Thyroid gland (tissue), 4 donors: ENCODE results near the gene LSM14B. TPM values are rescaled to one million over a fixed set of nuclear protein-coding genes. Genes with fewer than 3 reads are reported as not detected.

Source experiments
- DNase-seq, 2 donors: peaks; one replicate each; pipeline ENCODE4 v3.0.0-alpha.2; 2019
- H3K27ac ChIP-seq, 3 donors: fragments of 200-600 bp; sonication (generic); 1 replicate in 2 of 3; 2 replicates in 1 of 3; pipeline ENCODE4 v1.5.1; 2016 to 2019; ENCODE audit warnings: mild to moderate bottlenecking in 1 of 3, moderate library complexity in 1 of 3
- H3K27me3 ChIP-seq: fragments of 200-600 bp; sonication (generic); one replicate; pipeline ENCODE4 v1.5.1; 2019
- H3K36me3 ChIP-seq, 2 donors: fragments of 200-600 bp; sonication (generic); one replicate each; pipeline ENCODE4 v1.5.1; 2016 to 2019
- H3K4me1 ChIP-seq, 2 donors: fragments of 200-600 bp; sonication (generic); one replicate each; pipeline ENCODE4 v1.5.1; 2017 to 2019
- H3K4me3 ChIP-seq, 3 donors: fragments of 200-600 bp; sonication (generic); replicated peaks in 1 of 3; 1 replicate in 2 of 3; 2 replicates in 1 of 3; pipeline ENCODE4 v1.5.1; 2016; ENCODE audit warnings: mild to moderate bottlenecking in 1 of 3
- H3K9me3 ChIP-seq: fragments of 200-600 bp; sonication (generic); one replicate; pipeline ENCODE4 v1.5.1; 2017
- CTCF ChIP-seq, 6 experiments: fragments of 200-600 bp in 3 of 6; fragments of 450-650 bp in 3 of 6; sonication (generic) in 3 of 6; IDR thresholded peaks; one replicate each; pipeline ENCODE4 v1.5.1; 2016 to 2019; ENCODE audit warnings: antibody characterized with exemption in 6 of 6, mild to moderate bottlenecking in 2 of 6, inconsistent platforms in 1 of 6, moderate library complexity in 1 of 6
- POLR2A ChIP-seq, 2 donors: fragments of 450-650 bp; IDR thresholded peaks; one replicate each; pipeline ENCODE4 v1.6.1; 2017; ENCODE audit warnings: antibody characterized with exemption in 2 of 2, mild to moderate bottlenecking in 2 of 2, moderate library complexity in 1 of 2
- WGBS, 2 donors: methylation state at CpG; one replicate each; pipeline ENCODE4 v1.1.5; 2017; 5-methylcytosine and 5-hydroxymethylcytosine counted together
- intact Hi-C: fragments of 100-400 bp; cut with DNase I; formaldehyde crosslinking; loops from one replicate; pipeline ENCODE4 v1.15.1; 2023
- total RNA-seq, 4 donors: library from RNA; depleted of rRNA; stranded (reverse); fragments of >200 nt; gene quantifications; one replicate each; pipeline ENCODE4 v1.2.3, GENCODE V29; 2016

The LSM14B gene
- total RNA-seq, 4 donors from 2014 or later, result 25.3 to 27.9 (median 25.6) TPM

- no peak for DNase-seq
- 85 to 88% methylated on average over 8 of the region's 8 CpGs for WGBS, 2 donors
- TF ChIP-seq POLR2A (IDR thresholded peaks at IDR 0.05) (no peak), CTCF (IDR thresholded peaks at IDR 0.05) (no peak)
- Histone ChIP-seq H3K36me3 (peaks cover 48 to 63% of the 10 kb centered on the region in 2 donors), H3K27ac (no peak overlapping the region), H3K4me1 (peaks cover 16 to 26% of the 10 kb centered on the region in 2 donors), H3K9me3 (no peaks in the 10 kb centered on the region), H3K4me3 (no peak overlapping the region), H3K27me3 (no peaks in the 10 kb centered on the region)
- intact Hi-C loops, result loop anchor here (5.0 kb wide), 1 partner anchor 125 kb away; no protein-coding TSS in a partner anchor
Observed at GRCh38 chr20:62137478-62138203, 15.4 kb downstream of the LSM14B start.

- Histone ChIP-seq H3K4me1 (peaks cover 16 to 26% of the 10 kb centered on the region in 2 donors), H3K36me3 (peaks cover 45 to 59% of the 10 kb centered on the region in 2 donors), H3K4me3 (no peak overlapping the region), H3K27me3 (no peaks in the 10 kb centered on the region), H3K27ac (no peak overlapping the region), H3K9me3 (no peaks in the 10 kb centered on the region)
- TF ChIP-seq POLR2A (IDR thresholded peaks at IDR 0.05), result no peak
- TF ChIP-seq CTCF (IDR thresholded peaks at IDR 0.05), result no peak
- intact Hi-C loops, result loop anchor here (5.0 kb wide), 1 partner anchor 126 kb away; no protein-coding TSS in a partner anchor
- DNase-seq, result no peak
- 85 to 87% methylated on average over 11 of the region's 11 CpGs for WGBS, 2 donors
Observed at GRCh38 chr20:62138204-62138543, 15.9 kb downstream of the LSM14B start.

- WGBS, 2 donors, result 94 to 96% methylated on average over 10 of the region's 10 CpGs
- peaks cover 42 to 57% of the 10 kb centered on the region in 2 donors for H3K36me3 ChIP-seq
- intact Hi-C loops, result loop anchor here (5.0 kb wide), 1 partner anchor 127 kb away; no protein-coding TSS in a partner anchor
- no peaks in the 10 kb centered on the region for H3K27me3 ChIP-seq
- no peaks in the 10 kb centered on the region for H3K9me3 ChIP-seq
- H3K27ac ChIP-seq, result no peak overlapping the region
- H3K4me3 ChIP-seq, result no peak overlapping the region
- TF ChIP-seq CTCF (IDR thresholded peaks at IDR 0.05), result no peak
- no peak for TF ChIP-seq POLR2A (IDR thresholded peaks at IDR 0.05)
- DNase-seq, result no peak
- H3K4me1 ChIP-seq, result peaks cover 16 to 26% of the 10 kb centered on the region in 2 donors
Observed at GRCh38 chr20:62138912-62139311, 16.6 kb downstream of the LSM14B start.

- no peak for TF ChIP-seq POLR2A (IDR thresholded peaks at IDR 0.05)
- TF ChIP-seq CTCF (IDR thresholded peaks at IDR 0.05), result no peak
- H3K4me1 ChIP-seq, result peaks cover 20 to 24% of the 10 kb centered on the region in 2 donors
- peaks cover 42 to 57% of the 10 kb centered on the region in 2 donors for H3K36me3 ChIP-seq
- no peak for DNase-seq
- no peak overlapping the region for H3K4me3 ChIP-seq
- H3K27ac ChIP-seq, result no peak overlapping the region
- 92 to 93% methylated on average over 10 to 13 of the region's 13 CpGs for WGBS, 2 donors
- no peaks in the 10 kb centered on the region for H3K9me3 ChIP-seq
- H3K27me3 ChIP-seq, result no peaks in the 10 kb centered on the region
- intact Hi-C loops, result loop anchor here (5.0 to 10.0 kb wide), 3 partner anchors 72 to 255 kb away; partner anchors contain the start of gene TAF4
Observed at GRCh38 chr20:62139636-62140035, 17.4 kb downstream of the LSM14B start.

GRCh38 chr20:62141043-62141396 lies 18.7 kb downstream of the LSM14B start:
- Histone ChIP-seq H3K27ac (no peak overlapping the region), H3K4me1 (peaks cover 21 to 29% of the 10 kb centered on the region in 2 donors)

More at GRCh38 chr20:62141043-62141396, 18.7 kb downstream of the LSM14B start:
- 62 to 76% methylated on average over 7 of the region's 7 CpGs for WGBS, 2 donors
- Histone ChIP-seq H3K27me3 (no peaks in the 10 kb centered on the region), H3K36me3 (peaks cover 36 to 43% of the 10 kb centered on the region in 2 donors), H3K9me3 (no peaks in the 10 kb centered on the region), H3K4me3 (no peak overlapping the region)
- DNase-seq, result no peak
- intact Hi-C loops, result loop anchor here (5.0 to 10.0 kb wide), 2 partner anchors 74 to 254 kb away; partner anchors contain the start of gene TAF4
- TF ChIP-seq CTCF (IDR thresholded peaks at IDR 0.05), result no peak
- no peak for TF ChIP-seq POLR2A (IDR thresholded peaks at IDR 0.05)
